SK-N-SH (cell line): ENCODE data around the gene TMEM266. TPM values are rescaled to one million over a fixed set of nuclear protein-coding genes. Genes with fewer than 3 reads are reported as not detected.

Experiments used
- CTCF ChIA-PET: fragments of 300-600, 350-600 bp; formaldehyde crosslinking; extraction: SDS; loops from one replicate; lab custom pipeline; 2021; lab: Yijun Ruan, JAX
- POLR2A ChIA-PET: fragments of 350-600 bp; sonication (Branson Sonifier 250); formaldehyde crosslinking; extraction: SDS; loops from one replicate; lab custom pipeline; 2020; ENCODE audit warnings: antibody characterized with exemption, inconsistent platforms; lab: Yijun Ruan, JAX
- DNase-seq: peaks from one replicate; pipeline ENCODE4 v3.0.0; 2012
- H2AFZ ChIP-seq: fragments of 200-600 bp; sonication (generic); 2 replicates; pipeline ENCODE4 v1.8.1; 2016; ENCODE audit warnings: antibody characterized with exemption, mild to moderate bottlenecking, low read depth
- H3F3A ChIP-seq: fragments of 200-600 bp; sonication (generic); replicated peaks from 2 replicates; pipeline ENCODE3; 2016; ENCODE audit warnings: antibody characterized with exemption, mild to moderate bottlenecking; ENCODE audit not compliant: insufficient read depth
- H3K27ac ChIP-seq, 2 experiments: fragments of 200-500 bp in 1 of 2; fragments of 200-600 bp in 1 of 2; sonication (Bioruptor generic) in 1 of 2; sonication (generic), shearing (Covaris generic) in 1 of 2; 2 replicates each; pipeline versions ENCODE4 v1.5.1 to v1.6.1; 2014 to 2016; ENCODE audit warnings: low read depth in 2 of 2, inconsistent platforms in 1 of 2, low read length in 1 of 2, mild to moderate bottlenecking in 1 of 2, mixed read lengths in 1 of 2
- H3K27me3 ChIP-seq: fragments of 200-600 bp; sonication (generic), shearing (Covaris generic); 2 replicates; pipeline ENCODE4 v1.6.1; 2016; ENCODE audit warnings: mixed run types; ENCODE audit not compliant: insufficient read depth
- H3K36me3 ChIP-seq, 2 experiments: fragments of 200-500 bp in 1 of 2; fragments of 200-600 bp in 1 of 2; sonication (Bioruptor generic) in 1 of 2; sonication (generic) in 1 of 2; replicated peaks in 1 of 2; 2 replicates each; pipeline versions ENCODE3 to v1.5.1; 2014 to 2016; ENCODE audit warnings: low read length in 1 of 2, mild to moderate bottlenecking in 1 of 2; ENCODE audit not compliant: insufficient read depth in 2 of 2, control insufficient read depth in 1 of 2
- H3K4me1 ChIP-seq, 2 experiments: fragments of 200-500 bp in 1 of 2; fragments of 200-600 bp in 1 of 2; sonication (Bioruptor generic) in 1 of 2; sonication (generic), shearing (Covaris generic) in 1 of 2; 2 replicates each; pipeline versions ENCODE4 v1.5.1 to v1.6.1; 2014 to 2016; ENCODE audit warnings: low read depth in 1 of 2, low read length in 1 of 2, mixed run types in 1 of 2; ENCODE audit not compliant: insufficient read depth in 2 of 2, control insufficient read depth in 1 of 2
- H3K4me2 ChIP-seq: fragments of 200-600 bp; sonication (generic), shearing (Covaris generic); 2 replicates; pipeline ENCODE4 v1.6.1; 2017; ENCODE audit warnings: mixed run types
- H3K4me3 ChIP-seq, 2 experiments: fragments of 200-500 bp in 1 of 2; fragments of 200-600 bp in 1 of 2; sonication (Bioruptor generic) in 1 of 2; sonication (generic), shearing (Covaris generic) in 1 of 2; 2 replicates each; pipeline versions ENCODE4 v1.5.1 to v1.8.1; 2014 to 2016; ENCODE audit warnings: low read depth in 2 of 2, inconsistent platforms in 1 of 2, low read length in 1 of 2, mild to moderate bottlenecking in 1 of 2, mixed read lengths in 1 of 2, moderate library complexity in 1 of 2
- H3K79me2 ChIP-seq: fragments of 200-600 bp; sonication (generic); 2 replicates; pipeline ENCODE4 v1.8.1; 2017; ENCODE audit warnings: mild to moderate bottlenecking; ENCODE audit not compliant: insufficient read depth
- H3K9ac ChIP-seq: fragments of 200-600 bp; sonication (generic); 2 replicates; pipeline ENCODE4 v1.6.1; 2017; ENCODE audit warnings: mixed run types
- H3K9me2 ChIP-seq: fragments of 200-600 bp; sonication (generic); 2 replicates; pipeline ENCODE4 v1.6.1; 2017; ENCODE audit warnings: mixed run types
- H3K9me3 ChIP-seq: fragments of 200-600 bp; sonication (generic); 2 replicates; pipeline ENCODE4 v1.6.1; 2017; ENCODE audit warnings: mixed run types, mild to moderate bottlenecking, moderate library complexity
- H4K20me1 ChIP-seq: fragments of 200-600 bp; sonication (generic); 2 replicates; pipeline ENCODE4 v1.6.1; 2017; ENCODE audit warnings: mild to moderate bottlenecking, mixed run types; ENCODE audit not compliant: insufficient read depth
- CHD2 ChIP-seq: fragments of 150-350 bp; IDR thresholded peaks from 2 replicates; pipeline ENCODE4 v1.6.1; 2018; ENCODE audit warnings: low read length; ENCODE audit not compliant: partially characterized antibody
- ELF1 ChIP-seq: IDR thresholded peaks from 2 replicates; pipeline ENCODE4 v1.4.0; 2012
- EZH2phosphoT487 ChIP-seq: fragments of 200-600 bp; sonication (generic); IDR thresholded peaks from 2 replicates; pipeline ENCODE4 v1.6.1; 2017; ENCODE audit warnings: low read depth, mixed run types, mild to moderate bottlenecking, antibody characterized with exemption, moderate library complexity, borderline replicate concordance
- FOXM1 ChIP-seq: IDR thresholded peaks from 2 replicates; pipeline ENCODE4 v1.4.0; 2012; ENCODE audit warnings: low read depth, mild to moderate bottlenecking
- GABPA ChIP-seq: IDR thresholded peaks from 2 replicates; pipeline ENCODE4 v1.4.0; 2012; ENCODE audit warnings: low read depth, mild to moderate bottlenecking
- GATA2 ChIP-seq: sonication (generic); formaldehyde crosslinking; IDR thresholded peaks from 2 replicates; pipeline ENCODE4 v1.5.0; 2020; ENCODE audit warnings: mild to moderate bottlenecking, missing genetic modification reagents
- JUND ChIP-seq: IDR thresholded peaks from 2 replicates; pipeline ENCODE4 v1.4.0; 2012
- POLR2AphosphoS5 ChIP-seq: IDR thresholded peaks from 2 replicates; pipeline ENCODE4 v1.6.1; 2012; ENCODE audit warnings: low read depth, low read length
- RAD21 ChIP-seq: IDR thresholded peaks from 2 replicates; pipeline ENCODE4 v1.6.1; 2012; ENCODE audit warnings: mild to moderate bottlenecking, low read length
- RFX5 ChIP-seq: IDR thresholded peaks from 2 replicates; pipeline ENCODE4 v1.6.1; 2012; ENCODE audit warnings: mild to moderate bottlenecking, improper control_type of control experiment, low read length
- RXRA ChIP-seq: IDR thresholded peaks from 2 replicates; pipeline ENCODE4 v1.4.0; 2012; ENCODE audit warnings: low read depth, mild to moderate bottlenecking, borderline replicate concordance
- SIN3A ChIP-seq: IDR thresholded peaks from 2 replicates; pipeline ENCODE4 v1.6.1; 2012; ENCODE audit warnings: low read depth, mild to moderate bottlenecking, low read length, moderate library complexity, borderline replicate concordance
- TCF12 ChIP-seq: IDR thresholded peaks from 2 replicates; pipeline ENCODE4 v1.4.0; 2012
- YY1 ChIP-seq: IDR thresholded peaks from 2 replicates; pipeline ENCODE4 v1.4.0; 2012; ENCODE audit warnings: low read depth, mild to moderate bottlenecking
- whole genome bisulfite sequencing: methylation state at CpG from one replicate; pipeline ENCODE4 v1.1.6; 2017; ENCODE audit warnings: low lambda C conversion rate; 5-methylcytosine and 5-hydroxymethylcytosine counted together
- polyA plus RNA-seq, 3 experiments: library from polyadenylated mRNA; depleted of rRNA; stranded (reverse); fragments of >200 nt; gene quantifications; 2 replicates each; pipeline ENCODE4 v1.2.3, GENCODE V29; 2012
- TF ChIP-seq, protein P1 (sequence below): IDR thresholded peaks from 2 replicates; pipeline ENCODE4; 2012
- TF ChIP-seq, protein P2 (sequence below): IDR thresholded peaks from 2 replicates; pipeline ENCODE4 v1.4.0; 2012; ENCODE audit warnings: low read depth, borderline replicate concordance
- TF ChIP-seq, protein P3 (sequence below): IDR thresholded peaks from 2 replicates; pipeline ENCODE4 v1.4.0; 2012; ENCODE audit warnings: low read depth, borderline replicate concordance

Gene TMEM266
- polyA plus RNA-seq, 1 of the 3 experiments (the other 2 are of a cell fraction): 0.07 TPM

DNA sequence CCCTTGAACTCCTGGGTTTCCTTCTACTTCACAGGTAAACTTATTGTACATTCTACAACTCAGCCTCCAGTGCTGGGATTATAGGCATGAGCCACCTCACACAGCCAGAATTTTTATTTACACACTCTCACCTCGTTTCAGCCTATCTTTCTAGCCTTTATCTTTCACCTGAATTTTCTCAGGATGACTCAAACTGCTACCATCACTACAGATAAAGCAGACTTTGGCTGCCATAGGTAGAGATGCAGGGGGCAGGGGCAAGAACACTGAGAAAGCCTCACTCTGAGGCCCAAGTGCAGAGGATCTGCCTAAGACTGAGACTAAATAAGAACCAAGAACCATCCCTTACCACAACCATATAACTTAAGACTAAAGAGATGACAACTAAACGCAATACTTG lies 192.5 kb downstream of the TMEM266 start:
- TF ChIP-seq ELF1: no peak
- TF ChIP-seq GATA2 (CRISPR knock-in tag): no peak
- TF ChIP-seq, protein P1, sequence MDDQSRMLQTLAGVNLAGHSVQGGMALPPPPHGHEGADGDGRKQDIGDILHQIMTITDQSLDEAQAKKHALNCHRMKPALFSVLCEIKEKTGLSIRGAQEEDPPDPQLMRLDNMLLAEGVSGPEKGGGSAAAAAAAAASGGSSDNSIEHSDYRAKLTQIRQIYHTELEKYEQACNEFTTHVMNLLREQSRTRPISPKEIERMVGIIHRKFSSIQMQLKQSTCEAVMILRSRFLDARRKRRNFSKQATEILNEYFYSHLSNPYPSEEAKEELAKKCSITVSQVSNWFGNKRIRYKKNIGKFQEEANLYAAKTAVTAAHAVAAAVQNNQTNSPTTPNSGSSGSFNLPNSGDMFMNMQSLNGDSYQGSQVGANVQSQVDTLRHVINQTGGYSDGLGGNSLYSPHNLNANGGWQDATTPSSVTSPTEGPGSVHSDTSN: no peak
- no peak for TF ChIP-seq YY1
- TF ChIP-seq, protein P2, sequence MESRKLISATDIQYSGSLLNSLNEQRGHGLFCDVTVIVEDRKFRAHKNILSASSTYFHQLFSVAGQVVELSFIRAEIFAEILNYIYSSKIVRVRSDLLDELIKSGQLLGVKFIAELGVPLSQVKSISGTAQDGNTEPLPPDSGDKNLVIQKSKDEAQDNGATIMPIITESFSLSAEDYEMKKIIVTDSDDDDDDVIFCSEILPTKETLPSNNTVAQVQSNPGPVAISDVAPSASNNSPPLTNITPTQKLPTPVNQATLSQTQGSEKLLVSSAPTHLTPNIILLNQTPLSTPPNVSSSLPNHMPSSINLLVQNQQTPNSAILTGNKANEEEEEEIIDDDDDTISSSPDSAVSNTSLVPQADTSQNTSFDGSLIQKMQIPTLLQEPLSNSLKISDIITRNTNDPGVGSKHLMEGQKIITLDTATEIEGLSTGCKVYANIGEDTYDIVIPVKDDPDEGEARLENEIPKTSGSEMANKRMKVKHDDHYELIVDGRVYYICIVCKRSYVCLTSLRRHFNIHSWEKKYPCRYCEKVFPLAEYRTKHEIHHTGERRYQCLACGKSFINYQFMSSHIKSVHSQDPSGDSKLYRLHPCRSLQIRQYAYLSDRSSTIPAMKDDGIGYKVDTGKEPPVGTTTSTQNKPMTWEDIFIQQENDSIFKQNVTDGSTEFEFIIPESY: no peak
- TF ChIP-seq TCF12: no peak
- TF ChIP-seq POLR2AphosphoS5: no peak
- TF ChIP-seq GABPA: no peak
- no peak for TF ChIP-seq SIN3A
- TF ChIP-seq JUND: no peak
- TF ChIP-seq, protein P3, sequence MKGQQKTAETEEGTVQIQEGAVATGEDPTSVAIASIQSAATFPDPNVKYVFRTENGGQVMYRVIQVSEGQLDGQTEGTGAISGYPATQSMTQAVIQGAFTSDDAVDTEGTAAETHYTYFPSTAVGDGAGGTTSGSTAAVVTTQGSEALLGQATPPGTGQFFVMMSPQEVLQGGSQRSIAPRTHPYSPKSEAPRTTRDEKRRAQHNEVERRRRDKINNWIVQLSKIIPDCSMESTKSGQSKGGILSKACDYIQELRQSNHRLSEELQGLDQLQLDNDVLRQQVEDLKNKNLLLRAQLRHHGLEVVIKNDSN: no peak
- TF ChIP-seq RFX5: no peak
- TF ChIP-seq RAD21: no peak
- TF ChIP-seq EZH2phosphoT487: no peak
- no peak for TF ChIP-seq FOXM1
- TF ChIP-seq CHD2: no peak
- TF ChIP-seq RXRA: no peak
- TF ChIP-seq, all 33 proteins: peak for 0
- Histone ChIP-seq H3F3A (peaks cover 10% of the 10 kb centered on the region), H3K27ac (no peak overlapping the region), H3K9me2 (no peaks in the 10 kb centered on the region), H3K4me1 (no peaks in the 10 kb centered on the region), H3K27me3 (no peaks in the 10 kb centered on the region), H2AFZ (no peak overlapping the region), H3K36me3 (peaks cover 8 to 39% of the 10 kb centered on the region in 2 experiments), H3K4me2 (no peak overlapping the region), H3K9me3 (no peaks in the 10 kb centered on the region), H3K4me3 (no peak overlapping the region), H3K79me2 (peaks cover 2% of the 10 kb centered on the region; the same call in 1 of the 2 replicates), H3K9ac (no peak overlapping the region), H4K20me1 (no peaks in the 10 kb centered on the region)
- ChIA-PET POLR2A (no interaction called here), CTCF (no interaction called here)
- DNase-seq: no peak
- 76% methylated on average over 2 of the region's 2 CpGs for WGBS
